Body of pancreas (tissue), 4 donors: Measurements from ENCODE around the gene FAM120B. TPM values are rescaled to one million over a fixed set of nuclear protein-coding genes. Genes with fewer than 3 reads are reported as not detected.

ENCODE experiments used
- ATAC-seq: fragments of 150-250 bp; one replicate; pipeline ENCODE4 v1.9.1; 2016
- DNase-seq, 4 donors: peaks; one replicate each; pipeline ENCODE4 v3.0.0-alpha.2; 2019
- H3K27ac ChIP-seq, 4 donors: fragments of 200-600 bp; sonication (generic); 1 replicate in 3 of 4; 2 replicates in 1 of 4; pipeline versions ENCODE4 v1.5.1 to v1.6.1; 2016 to 2019; ENCODE audit warnings: mild to moderate bottlenecking in 1 of 4, mixed read lengths in 1 of 4, moderate library complexity in 1 of 4
- H3K27me3 ChIP-seq, 2 donors: fragments of 200-600 bp; sonication (generic); one replicate each; pipeline ENCODE4 v1.6.0; 2016; ENCODE audit warnings: mild to moderate bottlenecking in 1 of 2
- H3K36me3 ChIP-seq, 2 donors: fragments of 200-600 bp; sonication (generic); replicated peaks in 1 of 2; 2 replicates each; pipeline ENCODE4 v1.5.1; 2016; ENCODE audit warnings: low read depth in 2 of 2; ENCODE audit not compliant: insufficient read depth in 1 of 2
- H3K4me1 ChIP-seq: fragments of 200-600 bp; sonication (generic); one replicate; pipeline ENCODE4 v1.6.0; 2016
- H3K4me3 ChIP-seq, 2 donors: fragments of 200-600 bp; sonication (generic); 1 replicate in 1 of 2; 2 replicates in 1 of 2; pipeline ENCODE4 v1.5.1; 2016 to 2019
- H3K9me3 ChIP-seq, 3 donors: fragments of 200-600 bp; sonication (generic); 1 replicate in 2 of 3; 2 replicates in 1 of 3; pipeline ENCODE4 v1.5.1; 2016
- CTCF ChIP-seq, 7 experiments: fragments of 450-650 bp in 4 of 7; fragments of 200-600 bp in 3 of 7; sonication (generic) in 3 of 7; IDR thresholded peaks; one replicate each; pipeline ENCODE4 v1.5.1; 2016 to 2019; ENCODE audit warnings: antibody characterized with exemption in 7 of 7
- POLR2A ChIP-seq, 3 donors: fragments of 450-650 bp; IDR thresholded peaks; one replicate each; pipeline ENCODE4 v1.6.1; 2016; ENCODE audit warnings: antibody characterized with exemption in 3 of 3, mild to moderate bottlenecking in 2 of 3
- WGBS, 2 donors: methylation state at CpG; one replicate each; pipeline ENCODE4 v1.1.5; 2017; 5-methylcytosine and 5-hydroxymethylcytosine counted together
- intact Hi-C: fragments of 100-400 bp; cut with DNase I; formaldehyde crosslinking; loops from one replicate; pipeline ENCODE4 v1.15.1; 2023
- total RNA-seq, 2 donors: library from RNA; depleted of rRNA; stranded (reverse); fragments of >200 nt; gene quantifications; one replicate each; pipeline ENCODE4 v1.1.0, GENCODE V29; 2016

The FAM120B gene
- total RNA-seq, 2 donors from 2014 or later, result 15.6 to 29.0 TPM

- H3K4me3 ChIP-seq, result no peak overlapping the region
- intact Hi-C loops, result no loop called here
Observed at GRCh38 chr6:170296746-170297575, 9.6 kb upstream of the FAM120B start.

GRCh38 chr6:170297576-170298330 lies 8.8 kb upstream of the FAM120B start:
- TF ChIP-seq CTCF (IDR thresholded peaks at IDR 0.05) (no peak), POLR2A (IDR thresholded peaks at IDR 0.05) (no peak)
- peak overlapping the region in 2 of 4 donors; percentile 43 to 50 for H3K27ac ChIP-seq
- H3K4me3 ChIP-seq, result no peak overlapping the region
- DNase-seq (peak in 1 of 4 donors; percentile 56), ATAC-seq (peak; percentile 10)
- peaks cover 0 to 16% of the 10 kb centered on the region in 2 donors for H3K27me3 ChIP-seq
- H3K36me3 ChIP-seq, result no peaks in the 10 kb centered on the region
- H3K4me1 ChIP-seq, result peaks cover 29% of the 10 kb centered on the region
- WGBS, 2 donors, result 31 to 37% methylated on average over 9 to 11 of the region's 11 CpGs
- H3K9me3 ChIP-seq, result no peaks in the 10 kb centered on the region
- intact Hi-C loops, result no loop called here

More at GRCh38 chr6:170296746-170297575, 9.6 kb upstream of the FAM120B start:
- ATAC-seq, result peak; percentile 10
- Histone ChIP-seq H3K27me3 (peaks cover 0 to 16% of the 10 kb centered on the region in 2 donors), H3K27ac (peak overlapping the region in 2 of 4 donors; percentile 43 to 50), H3K4me1 (peaks cover 37% of the 10 kb centered on the region), H3K9me3 (no peaks in the 10 kb centered on the region), H3K36me3 (no peaks in the 10 kb centered on the region)
- TF ChIP-seq POLR2A (IDR thresholded peaks at IDR 0.05) (no peak), CTCF (IDR thresholded peaks at IDR 0.05) (no peak)
- WGBS, 2 donors, result 12% methylated on average over 67 of the region's 67 CpGs; no CpG with 5 or more reads in 1 of the 2 donors
- peak in 1 of 4 donors; percentile 59 for DNase-seq

- intact Hi-C loops, result no loop called here
Observed at GRCh38 chr6:170298688-170299087, 7.9 kb upstream of the FAM120B start.

GRCh38 chr6:170301184-170301583 lies 5.4 kb upstream of the FAM120B start:
- Histone ChIP-seq H3K27me3 (peaks cover 0 to 7% of the 10 kb centered on the region in 2 donors), H3K36me3 (no peaks in the 10 kb centered on the region), H3K4me1 (peaks cover 29% of the 10 kb centered on the region), H3K9me3 (no peaks in the 10 kb centered on the region), H3K27ac (no peak overlapping the region), H3K4me3 (no peak overlapping the region)
- ATAC-seq (no peak), DNase-seq (no peak)
- TF ChIP-seq CTCF (IDR thresholded peaks at IDR 0.05) (no peak), POLR2A (IDR thresholded peaks at IDR 0.05) (no peak)
- intact Hi-C loops, result no loop called here
- WGBS, 2 donors, result 100% methylated on average over 1 of the region's 1 CpG; no CpG with 5 or more reads in 1 of the 2 donors

More at GRCh38 chr6:170298688-170299087, 7.9 kb upstream of the FAM120B start:
- TF ChIP-seq CTCF (IDR thresholded peaks at IDR 0.05), result no peak
- no peak for TF ChIP-seq POLR2A (IDR thresholded peaks at IDR 0.05)
- 82 to 93% methylated on average over 1 of the region's 1 CpG for WGBS, 2 donors
- no peaks in the 10 kb centered on the region for H3K9me3 ChIP-seq
- H3K36me3 ChIP-seq, result no peaks in the 10 kb centered on the region
- H3K4me3 ChIP-seq, result no peak overlapping the region
- DNase-seq (no peak), ATAC-seq (no peak)
- H3K4me1 ChIP-seq, result peaks cover 29% of the 10 kb centered on the region
- H3K27ac ChIP-seq, result no peak overlapping the region
- H3K27me3 ChIP-seq, result peaks cover 0 to 16% of the 10 kb centered on the region in 2 donors
